HG02885 (cell line): ENCODE results near the gene POU5F1.

ENCODE experiments used
- ATAC-seq: cut with Tn5 transposase; IDR thresholded peaks from one replicate; pipeline ENCODE4 v1.9.1; 2021; ENCODE audit warnings: mild to moderate bottlenecking; ENCODE audit not compliant: unreplicated experiment, poor library complexity

The POU5F1 gene

GRCh38 chr6:31144296-31144969 lies 26.0 kb downstream of the POU5F1 start:
- ATAC-seq, result no peak

DNA sequence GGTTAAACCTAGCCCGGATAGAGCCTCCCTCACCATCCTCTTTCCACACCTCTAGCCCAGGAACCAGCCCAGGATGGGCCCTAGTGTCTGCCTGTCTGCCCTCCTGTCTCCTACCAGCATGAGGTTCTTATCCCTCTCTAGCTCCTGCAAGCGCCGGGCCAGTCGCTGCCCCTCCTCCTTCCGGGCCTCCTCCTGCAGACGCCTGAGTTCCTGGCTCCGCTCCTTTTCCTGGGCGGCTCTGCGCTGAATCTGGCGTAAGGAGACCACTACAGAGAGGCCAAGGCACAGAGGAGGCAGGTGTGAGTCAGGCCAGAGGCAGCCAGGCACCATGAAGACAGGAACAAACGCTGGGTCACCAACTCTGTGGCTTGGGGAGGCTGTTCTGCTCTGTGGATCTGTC lies 27.3 kb downstream of the POU5F1 start:
- ATAC-seq, result no peak

- no peak for ATAC-seq
These were observed 28.1 kb downstream of the POU5F1 start for GRCh38 chr6:31142361-31142761.

- ATAC-seq, result no peak
These were observed 29.8 kb downstream of the POU5F1 start for GRCh38 chr6:31140643-31141042.

DNA sequence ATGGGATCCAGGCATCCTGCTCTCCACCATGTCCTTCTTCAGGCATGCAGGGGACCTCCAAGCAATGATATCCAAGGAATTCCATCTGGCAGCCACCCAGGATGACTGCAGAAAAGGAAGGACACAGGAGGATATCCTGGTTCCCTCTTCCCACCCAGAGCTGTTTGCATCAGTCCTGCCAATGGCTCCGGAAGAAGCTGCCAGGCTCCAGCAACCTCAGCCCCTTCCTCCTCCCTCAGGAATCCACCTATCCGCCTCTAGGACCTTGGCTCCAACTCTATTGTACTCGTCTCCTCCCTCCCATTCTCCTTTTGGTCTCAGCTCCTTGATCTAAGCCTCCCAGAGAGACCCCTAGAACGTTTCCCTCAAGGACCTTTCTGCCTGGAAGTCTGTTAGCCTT lies 30.9 kb downstream of the POU5F1 start:
- ATAC-seq, result no peak

DNA sequence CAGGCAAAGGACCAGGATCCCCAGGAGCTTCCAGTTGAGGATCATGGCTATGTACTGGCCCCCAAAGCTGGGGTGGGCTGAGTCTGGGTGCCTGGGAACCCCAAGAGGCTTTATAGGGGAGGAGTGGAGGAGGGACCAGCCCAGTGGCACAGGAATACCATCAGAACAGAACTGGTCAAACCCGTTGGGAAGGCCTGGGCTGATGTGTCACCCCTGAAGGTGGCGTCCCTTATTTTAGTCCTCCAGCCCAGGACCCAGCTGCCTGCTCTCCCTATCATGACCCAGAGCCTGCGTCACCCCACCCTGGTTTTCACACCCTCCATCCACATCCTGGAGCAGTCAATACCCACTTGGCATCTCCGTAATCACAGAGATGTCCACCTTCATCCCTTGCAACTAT lies 31.5 kb downstream of the POU5F1 start, which contains the start of gene PSORS1C2:
TSS of gene PSORS1C2 (minus strand) at position 85 of the 400 bp plus-strand sequence. CDS start at position 45, 40 bp downstream.
- ATAC-seq, result no peak

GRCh38 chr6:31135710-31136109 lies 34.8 kb downstream of the POU5F1 start:
- no peak for ATAC-seq

DNA sequence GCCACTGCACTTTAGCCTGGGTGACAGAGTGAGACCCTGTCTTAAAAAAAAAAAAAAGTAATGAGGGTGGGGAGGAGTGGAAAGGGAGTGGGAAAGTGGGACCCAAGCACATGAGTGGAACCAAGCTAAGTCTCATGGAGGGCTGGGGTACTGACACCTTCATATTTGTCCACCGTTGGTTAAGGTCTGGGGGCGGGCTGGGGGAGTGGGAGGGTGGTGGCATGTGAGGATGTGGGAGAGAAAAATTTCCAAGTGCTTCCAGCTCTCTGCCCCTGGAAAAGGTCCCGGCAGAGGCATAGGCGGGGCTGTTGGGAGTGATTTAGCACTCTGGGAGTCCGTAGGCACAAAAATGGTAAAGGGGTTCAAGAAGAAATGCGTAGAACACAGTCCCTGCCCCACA lies 37.7 kb downstream of the POU5F1 start:
- ATAC-seq, result no peak

DNA sequence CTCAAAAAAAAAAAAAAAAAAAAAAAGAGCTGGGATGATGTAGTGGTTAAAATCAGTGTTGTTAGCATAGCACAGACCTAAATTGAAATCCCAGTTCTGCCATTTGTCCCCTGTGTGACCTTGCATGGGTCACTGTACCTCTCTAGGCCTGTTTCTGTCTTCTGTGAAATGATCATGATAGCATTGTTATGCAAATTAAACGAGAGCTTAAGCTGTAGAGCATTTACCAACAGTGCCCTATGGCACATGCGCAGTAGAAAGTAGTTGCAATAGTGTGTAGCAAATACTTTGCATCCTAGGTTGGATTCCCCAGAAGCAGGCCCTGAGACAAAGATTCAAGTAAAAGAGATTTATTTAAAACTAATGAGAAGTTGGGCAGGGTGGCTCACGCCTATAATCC lies 38.9 kb downstream of the POU5F1 start:
- no peak for ATAC-seq

DNA sequence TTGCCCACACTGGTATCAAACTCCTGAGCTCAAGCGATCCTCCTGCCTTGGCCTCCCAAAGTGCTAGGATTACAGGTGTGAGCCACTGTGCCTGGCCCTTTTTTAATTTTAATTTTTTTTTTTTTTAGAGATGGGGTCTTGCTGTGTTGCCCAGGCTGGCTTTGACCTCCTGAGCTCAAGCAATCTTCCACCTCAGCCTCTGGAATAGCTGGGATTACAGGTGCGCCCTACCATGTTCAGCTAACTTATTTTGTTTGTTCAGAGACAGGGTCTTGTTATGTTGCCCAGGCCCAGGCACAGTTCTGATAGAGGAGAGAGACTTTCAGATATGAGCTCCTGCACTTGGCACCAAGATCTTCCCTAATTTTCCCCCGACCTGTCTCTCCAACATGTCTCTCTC lies 39.7 kb downstream of the POU5F1 start:
- no peak for ATAC-seq

DNA sequence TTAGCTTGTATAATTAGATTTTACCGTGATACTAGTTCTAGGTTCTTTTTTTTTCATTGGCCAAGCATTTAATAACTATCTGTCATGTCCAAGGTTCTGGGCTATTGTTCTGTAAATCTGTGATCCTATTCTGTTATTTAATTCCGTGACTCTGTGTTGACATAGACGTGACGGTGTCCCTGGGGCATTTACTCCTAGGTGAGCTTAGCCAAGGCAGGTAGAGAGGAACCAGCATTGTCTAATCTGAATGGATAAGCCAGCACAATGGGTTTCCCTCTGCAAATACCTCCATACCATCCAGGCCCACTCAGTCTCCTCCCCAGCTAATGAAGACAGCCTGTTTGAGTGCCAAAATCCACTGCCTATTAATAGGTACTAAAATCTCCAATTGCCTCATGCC lies 41.4 kb downstream of the POU5F1 start:
- ATAC-seq, result no peak

GRCh38 chr6:31128093-31128676 lies 42.3 kb downstream of the POU5F1 start:
- no peak for ATAC-seq

DNA sequence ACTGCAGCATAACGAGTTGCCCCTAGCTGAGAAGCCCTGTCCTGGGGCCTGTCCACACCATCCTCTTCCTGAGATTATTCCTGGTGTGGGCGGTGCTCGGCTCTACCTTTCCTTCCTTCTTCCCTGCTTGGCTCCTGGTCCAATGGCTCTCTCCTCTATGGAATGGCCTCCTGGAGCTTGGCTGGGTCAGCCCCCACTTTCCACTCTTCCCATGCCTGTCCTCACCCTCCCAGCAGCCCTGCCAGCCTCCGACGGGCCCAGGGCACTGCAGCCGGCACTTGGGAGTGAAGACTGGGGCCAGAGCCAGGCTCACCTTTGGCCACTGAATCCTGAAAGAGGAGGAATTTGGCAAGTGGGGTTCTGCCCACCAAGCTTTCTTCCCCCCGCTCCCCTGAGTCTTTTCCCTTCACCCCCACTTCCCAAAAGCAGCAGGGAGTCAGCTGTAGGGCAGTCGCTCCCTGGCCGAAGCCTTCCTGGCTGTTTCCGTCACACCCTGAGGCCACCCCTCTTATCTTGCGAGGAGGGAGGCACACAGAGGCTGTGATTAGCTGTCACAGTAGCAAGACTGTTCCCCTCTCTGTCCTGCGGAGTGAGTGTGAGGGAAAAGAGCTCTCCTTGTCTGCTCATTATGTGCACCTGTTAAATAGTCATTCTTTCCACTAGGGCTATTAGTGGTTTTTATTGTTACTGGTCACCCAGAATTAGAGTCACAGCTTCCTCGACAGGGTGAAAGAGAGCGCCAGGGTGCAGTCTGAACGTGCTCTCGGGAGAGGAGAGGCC lies 43.9 kb downstream of the POU5F1 start:
- no peak for ATAC-seq

GRCh38 chr6:31125586-31126363 lies 44.7 kb downstream of the POU5F1 start:
- ATAC-seq, result no peak

DNA sequence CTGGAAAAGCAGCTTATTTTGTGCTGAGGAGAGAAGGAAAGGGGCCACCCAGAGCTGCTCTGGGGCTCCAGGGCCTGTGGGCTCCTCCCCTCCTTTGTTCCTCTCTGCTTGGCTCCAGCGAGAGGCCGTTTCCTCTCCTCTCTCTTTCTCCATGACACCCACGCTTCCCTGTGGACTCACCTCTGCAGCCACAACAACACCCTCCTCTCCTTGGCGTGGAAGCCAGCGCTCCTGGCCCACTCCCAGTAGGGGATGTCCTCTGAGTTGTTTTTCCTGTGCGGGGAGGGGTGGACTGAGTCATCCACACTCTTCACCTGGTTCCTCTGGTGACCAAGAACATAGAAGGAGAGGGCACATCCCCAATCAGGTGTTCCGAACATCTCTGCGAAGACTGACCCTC lies 45.3 kb downstream of the POU5F1 start:
- ATAC-seq, result no peak

DNA sequence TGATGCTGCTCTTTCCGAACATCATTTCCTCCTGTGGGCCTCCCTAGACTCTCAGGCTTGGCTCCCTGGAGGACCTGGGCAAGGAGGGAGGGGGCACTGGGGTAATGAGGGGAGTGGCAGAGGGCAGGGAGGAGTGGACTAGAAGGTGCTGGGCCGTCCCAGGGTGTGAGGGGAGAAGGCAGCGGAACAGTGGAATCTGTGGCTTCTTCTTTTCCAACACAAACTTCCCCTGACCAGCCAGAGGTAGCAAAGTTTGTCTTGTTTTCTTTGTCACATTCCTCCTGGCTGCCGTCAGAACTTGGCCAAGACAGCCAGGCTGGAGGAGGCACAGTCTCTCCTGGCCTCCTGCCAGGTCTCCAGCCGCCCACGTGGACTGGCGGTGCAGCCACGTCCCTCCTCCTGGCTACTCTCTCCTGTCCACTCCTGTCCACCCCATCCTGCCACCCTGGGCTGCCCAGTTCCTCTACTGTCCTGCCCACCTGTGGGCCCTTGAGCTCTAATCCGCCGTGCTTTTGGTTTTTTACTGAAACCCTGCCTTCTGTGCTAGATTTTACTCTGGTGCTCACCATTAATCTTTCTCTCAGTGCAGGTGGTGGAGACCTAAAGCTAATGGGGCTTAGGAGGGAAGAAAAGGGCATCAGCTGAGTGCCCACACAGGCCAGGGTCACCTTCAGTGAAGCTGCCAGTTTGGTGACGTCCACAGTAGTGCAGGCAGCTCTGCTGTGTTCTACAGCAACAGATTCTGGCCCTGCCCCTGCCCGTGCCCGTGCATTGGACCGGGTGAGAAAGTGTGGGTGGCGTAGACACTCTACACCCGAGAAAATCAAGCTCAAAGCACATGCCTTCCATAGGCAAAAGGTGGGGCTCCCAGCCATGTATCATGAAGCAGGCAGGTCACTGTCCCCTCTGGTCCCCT lies 47.4 kb downstream of the POU5F1 start:
- no peak for ATAC-seq

DNA sequence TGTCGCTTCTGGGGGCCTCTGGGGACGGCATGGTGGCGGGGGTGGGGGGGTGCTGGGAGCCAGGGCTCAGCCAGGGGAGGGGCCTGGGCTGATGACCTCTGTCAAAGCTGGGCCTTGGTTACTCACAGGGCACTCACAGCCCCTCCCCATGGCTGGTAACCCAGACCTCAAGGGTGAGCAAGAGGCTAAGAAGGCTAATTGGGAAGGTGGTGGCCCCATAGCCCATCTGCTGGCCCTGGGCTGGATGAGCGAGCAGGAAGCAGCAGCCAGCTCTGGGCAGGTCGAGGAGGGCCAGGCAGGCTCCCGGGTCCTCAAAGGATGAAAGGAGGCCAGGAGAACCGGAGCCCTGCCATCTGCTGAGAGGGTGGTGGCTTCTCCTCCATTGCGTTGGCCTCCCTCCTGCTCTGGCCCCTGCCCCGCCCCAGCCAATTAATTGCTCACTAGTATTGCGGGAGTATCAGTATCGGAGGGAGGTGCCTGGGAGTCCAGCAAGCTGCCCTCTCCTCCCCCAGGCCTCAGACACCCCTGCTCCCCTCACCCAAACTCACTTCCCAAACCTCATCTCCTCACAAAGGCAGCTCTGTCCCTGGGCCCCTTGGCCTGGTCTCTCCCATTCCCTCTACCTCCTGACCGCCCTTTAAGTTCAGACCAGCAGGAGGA lies 49.2 kb downstream of the POU5F1 start:
- ATAC-seq, result no peak

DNA sequence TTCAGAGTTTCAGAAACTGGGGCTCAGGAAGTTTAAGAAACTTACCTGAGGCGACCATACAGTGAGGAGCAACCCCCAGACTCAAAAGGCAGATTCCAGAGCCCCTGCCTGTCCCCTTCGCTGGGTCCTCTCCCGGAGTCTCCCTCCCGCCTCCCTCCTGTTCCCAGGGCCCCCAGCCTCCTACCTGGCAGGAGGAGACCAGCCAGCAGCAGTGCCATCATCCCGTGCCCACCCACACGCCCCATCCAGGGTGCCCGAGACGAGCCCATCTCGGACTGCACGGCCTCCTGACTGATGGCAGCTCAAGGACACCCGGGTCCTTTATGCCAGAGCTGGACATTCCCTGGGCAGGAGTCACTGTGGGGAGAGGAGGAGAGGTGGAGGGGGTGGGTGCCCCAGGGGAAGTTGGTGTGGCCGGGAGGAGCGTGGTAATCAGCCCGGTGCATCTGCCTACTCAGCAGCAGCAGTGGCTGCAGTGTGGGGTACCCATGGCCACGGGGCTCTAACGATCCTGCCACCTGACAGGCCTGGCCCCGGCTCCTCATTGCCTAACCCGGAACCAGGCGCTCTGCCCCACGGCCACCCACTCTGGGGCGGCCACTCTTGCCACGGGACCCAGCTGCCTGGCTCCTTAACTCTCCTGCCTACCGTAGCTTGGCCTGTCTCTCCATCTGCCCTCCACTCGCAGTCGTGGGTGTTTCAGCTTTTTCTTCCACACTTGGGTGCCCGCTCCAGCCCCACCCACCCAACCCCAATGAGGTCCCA lies 50.1 kb downstream of the POU5F1 start, which contains the start of gene CDSN:
TSS of gene CDSN (minus strand) at position 296 of the 765 bp plus-strand sequence. CDS start at position 269, 27 bp downstream.
- no peak for ATAC-seq
